HCT116 (cell line): Measurements from ENCODE around the gene ZBED6. TPM values are rescaled to one million over a fixed set of nuclear protein-coding genes. Genes with fewer than 3 reads are reported as not detected.

Experiments used
- ATAC-seq: fragments of 200-7000 bp; cut with Tn5 transposase; 2 replicates; pipeline ENCODE4 v1.9.1; 2020; ENCODE audit warnings: mild to moderate bottlenecking, moderate library complexity
- BruUV-seq: library from RNA; stranded (reverse); fragments of 400-500 nt; replicated peaks from 2 replicates; lab custom pipeline; 2021; lab: Mats Ljungman, UMichigan
- CTCF ChIA-PET: fragments of 300-600 bp; sonication (Branson Sonifier 250); formaldehyde crosslinking; loops from one replicate; lab custom pipeline; 2021; ENCODE audit warnings: antibody characterized with exemption; lab: Charles Lee
- POLR2A ChIA-PET: fragments of 300-600, 350-600 bp; sonication (Branson Sonifier 250); formaldehyde crosslinking; loops from one replicate; lab custom pipeline; 2021; ENCODE audit warnings: antibody characterized with exemption; lab: Charles Lee
- RAD21 ChIA-PET, 2 experiments: fragments of 300-600 bp; sonication (Branson Sonifier 250); formaldehyde crosslinking; loops; one replicate each; lab custom pipeline; 2023; ENCODE audit warnings: low total read pairs in 2 of 2; ENCODE audit not compliant: uncharacterized antibody in 2 of 2, unreplicated experiment in 2 of 2, low non-redundant PET in 1 of 2; lab: Charles Lee
- DNase-seq: peaks from one replicate; pipeline ENCODE4 v3.0.0-alpha.2; 2010; ENCODE audit warnings: low read depth, low spot score
- H2AFZ ChIP-seq: fragments of 200-600 bp; shearing (Covaris generic), sonication (generic); 2 replicates; pipeline ENCODE4 v1.6.1; 2017; ENCODE audit warnings: low read depth, mixed run types, mixed read lengths, antibody characterized with exemption, low read length; ENCODE audit not compliant: poor library complexity, severe bottlenecking
- H3K27ac ChIP-seq: 2 replicates; pipeline ENCODE4 v1.5.1; 2012; ENCODE audit warnings: low read depth, low read length
- H3K27me3 ChIP-seq: fragments of 200-600 bp; sonication (generic); 2 replicates; pipeline ENCODE4 v1.6.1; 2016; ENCODE audit warnings: mixed run types, low read length, mixed read lengths; ENCODE audit not compliant: insufficient read depth
- H3K36me3 ChIP-seq, 2 experiments: fragments of 200-500 bp in 1 of 2; fragments of 200-600 bp in 1 of 2; sonication (Bioruptor generic) in 1 of 2; sonication (generic) in 1 of 2; 2 replicates each; pipeline versions ENCODE4 v1.5.1 to v1.6.1; 2014 to 2016; ENCODE audit warnings: low read length in 2 of 2, inconsistent platforms in 1 of 2, mixed read lengths in 1 of 2, mixed run types in 1 of 2; ENCODE audit not compliant: insufficient read depth in 2 of 2, control insufficient read depth in 1 of 2
- H3K4me1 ChIP-seq, 2 experiments: fragments of 200-600 bp in 1 of 2; sonication (generic) in 1 of 2; 2 replicates each; pipeline versions ENCODE4 v1.5.1 to v1.6.1; 2012 to 2017; ENCODE audit warnings: low read length in 2 of 2, inconsistent platforms in 1 of 2, mild to moderate bottlenecking in 1 of 2, mixed read lengths in 1 of 2, mixed run types in 1 of 2, moderate library complexity in 1 of 2; ENCODE audit not compliant: insufficient read depth in 2 of 2, control insufficient read depth in 1 of 2
- H3K4me2 ChIP-seq: fragments of 200-600 bp; sonication (generic); 2 replicates; pipeline ENCODE4 v1.6.1; 2017; ENCODE audit warnings: mixed run types, low read length, mixed read lengths
- H3K4me3 ChIP-seq, 2 experiments: fragments of 200-600 bp in 1 of 2; sonication (generic) in 1 of 2; replicated peaks in 1 of 2; 2 replicates each; pipeline ENCODE4 v1.5.1; 2011 to 2016; ENCODE audit warnings: low read length in 2 of 2, control low read depth in 1 of 2, low read depth in 1 of 2, mild to moderate bottlenecking in 1 of 2, mixed read lengths in 1 of 2, mixed run types in 1 of 2
- H3K79me2 ChIP-seq: fragments of 200-600 bp; sonication (generic); 2 replicates; pipeline ENCODE4 v1.6.1; 2017; ENCODE audit warnings: mild to moderate bottlenecking, mixed run types, low read length, moderate library complexity, mixed read lengths; ENCODE audit not compliant: insufficient read depth
- H3K9ac ChIP-seq: fragments of 200-600 bp; sonication (generic); 2 replicates; pipeline ENCODE4 v1.6.1; 2016; ENCODE audit warnings: low read length, mixed read lengths
- H3K9me2 ChIP-seq: fragments of 200-600 bp; sonication (generic), shearing (Covaris generic); 2 replicates; pipeline ENCODE4 v1.6.1; 2017; ENCODE audit warnings: mixed run types, mild to moderate bottlenecking, moderate library complexity; ENCODE audit not compliant: insufficient read depth
- H3K9me3 ChIP-seq, 2 experiments: fragments of 200-500 bp in 1 of 2; fragments of 200-600 bp in 1 of 2; sonication (Bioruptor generic) in 1 of 2; sonication (generic) in 1 of 2; 2 replicates each; pipeline ENCODE4 v1.6.1; 2014 to 2017; ENCODE audit warnings: low read length in 2 of 2, mixed read lengths in 2 of 2, inconsistent platforms in 1 of 2, low read depth in 1 of 2, mild to moderate bottlenecking in 1 of 2, mixed run types in 1 of 2, moderate library complexity in 1 of 2; ENCODE audit not compliant: control insufficient read depth in 1 of 2, insufficient read depth in 1 of 2
- H4K20me1 ChIP-seq: fragments of 200-600 bp; sonication (generic), shearing (Covaris generic); 2 replicates; pipeline ENCODE4 v1.6.1; 2017; ENCODE audit warnings: mixed run types, mild to moderate bottlenecking, moderate library complexity; ENCODE audit not compliant: insufficient read depth
- EGR1 ChIP-seq: IDR thresholded peaks from 2 replicates; pipeline ENCODE4 v1.6.1; 2012; ENCODE audit warnings: low read depth
- EZH2phosphoT487 ChIP-seq: fragments of 200-600 bp; IDR thresholded peaks from 2 replicates; pipeline ENCODE4 v1.6.1; 2018; ENCODE audit warnings: antibody characterized with exemption, borderline replicate concordance
- FOSL1 ChIP-seq: IDR thresholded peaks from 2 replicates; pipeline ENCODE4 v1.6.1; 2012; ENCODE audit warnings: low read depth
- JUND ChIP-seq: IDR thresholded peaks from 2 replicates; pipeline ENCODE4 v1.6.1; 2012
- POLR2A ChIP-seq: IDR thresholded peaks from 2 replicates; pipeline ENCODE4 v1.7.0; 2011; ENCODE audit warnings: borderline replicate concordance; ENCODE audit not compliant: insufficient read depth, insufficient read length; ENCODE audit errors: extremely low read depth
- POLR2AphosphoS5 ChIP-seq: IDR thresholded peaks from 2 replicates; pipeline ENCODE4 v1.6.1; 2011; ENCODE audit warnings: mild to moderate bottlenecking, low read depth, low read length, moderate library complexity
- RAD21 ChIP-seq: IDR thresholded peaks from 2 replicates; pipeline ENCODE4 v1.6.1; 2012; ENCODE audit warnings: low read depth, mild to moderate bottlenecking
- SIN3A ChIP-seq: IDR thresholded peaks from 2 replicates; pipeline ENCODE4 v1.6.1; 2012; ENCODE audit warnings: low read depth
- SP1 ChIP-seq: IDR thresholded peaks from 2 replicates; pipeline ENCODE4 v1.6.1; 2012; ENCODE audit warnings: low read depth
- SRF ChIP-seq: IDR thresholded peaks from 2 replicates; pipeline ENCODE4 v1.6.1; 2012; ENCODE audit warnings: low read depth
- ZFX ChIP-seq: fragments of 450-650 bp; IDR thresholded peaks from 2 replicates; pipeline ENCODE4 v1.6.1; 2017
- ZNF274 ChIP-seq: fragments of 200-500 bp; sonication (Bioruptor generic); IDR thresholded peaks from 2 replicates; pipeline ENCODE4 v1.6.1; 2014; ENCODE audit warnings: mild to moderate bottlenecking, low read depth, low read length, inconsistent platforms
- intact Hi-C: fragments of 100-400 bp; cut with micrococcal nuclease; formaldehyde crosslinking; loops from 2 replicates; pipeline ENCODE4 v1.10.0; 2022
- total RNA-seq: library from RNA; stranded (reverse); gene quantifications from one replicate; pipeline ENCODE4 v1.2.1, GENCODE V29; 2021; ENCODE audit not compliant: unreplicated experiment
- TF ChIP-seq, protein P1 (sequence below): IDR thresholded peaks from 2 replicates; pipeline ENCODE4 v1.6.1; 2012
- TF ChIP-seq, protein P2 (sequence below): IDR thresholded peaks from 2 replicates; pipeline ENCODE4 v1.6.1; 2012
- TF ChIP-seq, protein P3 (sequence below): IDR thresholded peaks from 2 replicates; pipeline ENCODE4 v1.6.1; 2011; ENCODE audit warnings: mild to moderate bottlenecking, low read length, moderate library complexity; ENCODE audit not compliant: insufficient replicate concordance; ENCODE audit errors: extremely low read depth
- TF ChIP-seq, protein P4 (sequence below): IDR thresholded peaks from 2 replicates; pipeline ENCODE4 v1.6.1; 2012; ENCODE audit warnings: low read depth

ZBED6 gene
- total RNA-seq, 1 experiment from 2014 or later = 26.9 TPM

DNA sequence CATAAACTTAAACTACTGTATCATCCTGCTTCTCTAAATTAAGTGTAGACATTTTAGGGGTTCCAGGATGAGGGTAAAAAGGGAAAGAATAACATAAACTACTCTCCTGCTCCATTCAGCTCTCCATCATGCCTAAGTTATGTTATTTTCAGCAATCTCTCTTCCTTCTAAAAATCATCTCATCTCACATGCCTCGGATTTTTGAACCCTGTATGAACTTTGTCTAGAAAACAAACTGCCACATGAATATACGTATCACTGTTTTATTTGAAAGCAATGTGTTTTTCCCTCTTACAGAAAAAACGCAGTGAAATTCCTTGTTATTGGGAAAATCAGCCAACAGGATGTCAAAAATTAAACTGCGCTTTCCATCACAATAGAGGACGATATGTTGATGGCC lies 32.6 kb downstream of the ZBED6 start:
- ChIA-PET CTCF (no interaction called here), POLR2A (no interaction called here), RAD21 (no interaction called here)
- Histone ChIP-seq H3K4me2 (no peak overlapping the region), H3K27me3 (no peaks in the 10 kb centered on the region), H3K9ac (no peak overlapping the region), H2AFZ (no peak overlapping the region), H3K79me2 (peaks cover 44% of the 10 kb centered on the region), H3K4me1 (no peaks in the 10 kb centered on the region), H3K36me3 (peaks cover 50 to 52% of the 10 kb centered on the region in 2 experiments), H4K20me1 (peaks cover 5% of the 10 kb centered on the region; the same call in 1 of the 2 replicates), H3K27ac (no peak overlapping the region), H3K9me3 (no peaks in the 10 kb centered on the region), H3K9me2 (no peaks in the 10 kb centered on the region), H3K4me3 (no peak overlapping the region)
- intact Hi-C loops = no loop called here
- BruUV-seq = no TSS peak
- ATAC-seq (no peak), DNase-seq (no peak)
- TF ChIP-seq, protein P1, sequence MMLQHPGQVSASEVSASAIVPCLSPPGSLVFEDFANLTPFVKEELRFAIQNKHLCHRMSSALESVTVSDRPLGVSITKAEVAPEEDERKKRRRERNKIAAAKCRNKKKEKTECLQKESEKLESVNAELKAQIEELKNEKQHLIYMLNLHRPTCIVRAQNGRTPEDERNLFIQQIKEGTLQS = no peak
- TF ChIP-seq SP1 (no peak), FOSL1 (no peak), SIN3A (no peak), ZFX (no peak)
- TF ChIP-seq, protein P2, sequence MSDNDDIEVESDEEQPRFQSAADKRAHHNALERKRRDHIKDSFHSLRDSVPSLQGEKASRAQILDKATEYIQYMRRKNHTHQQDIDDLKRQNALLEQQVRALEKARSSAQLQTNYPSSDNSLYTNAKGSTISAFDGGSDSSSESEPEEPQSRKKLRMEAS = no peak

DNA sequence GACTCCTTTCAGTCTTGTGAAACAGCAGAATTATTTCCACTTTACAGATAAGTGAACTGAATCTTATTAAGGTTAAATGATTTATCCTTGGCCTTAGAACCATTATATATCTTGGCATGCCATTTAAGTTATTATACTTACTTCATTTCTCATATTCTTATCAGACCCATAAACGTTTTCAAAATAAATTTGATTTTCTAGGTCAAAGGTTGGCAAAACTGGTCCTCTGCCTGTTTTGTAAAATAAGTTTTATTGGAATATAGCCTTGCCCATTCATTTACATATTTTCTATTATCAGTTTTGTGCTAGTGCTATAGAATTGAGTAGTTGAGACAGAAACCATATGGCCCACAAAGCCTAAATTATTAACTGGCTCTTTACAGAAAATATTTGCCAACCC lies 33.1 kb downstream of the ZBED6 start:
- CTCF ChIA-PET = no interaction called here
- H4K20me1 ChIP-seq = peaks cover 5% of the 10 kb centered on the region; the same call in 1 of the 2 replicates
- no peak overlapping the region for H3K4me3 ChIP-seq
- DNase-seq (no peak), ATAC-seq (no peak)
- no peak overlapping the region for H3K9ac ChIP-seq
- H3K27me3 ChIP-seq = no peaks in the 10 kb centered on the region
- RAD21 ChIA-PET = no interaction called here
- POLR2A ChIA-PET = no interaction called here
- BruUV-seq = no TSS peak
- no peaks in the 10 kb centered on the region for H3K9me2 ChIP-seq
- H3K9me3 ChIP-seq = no peaks in the 10 kb centered on the region
- H3K4me1 ChIP-seq = no peaks in the 10 kb centered on the region
- H3K27ac ChIP-seq = no peak overlapping the region
- no peak overlapping the region for H2AFZ ChIP-seq
- intact Hi-C loops = no loop called here
- H3K36me3 ChIP-seq = peaks cover 47 to 53% of the 10 kb centered on the region in 2 experiments
- no peak overlapping the region for H3K4me2 ChIP-seq
- H3K79me2 ChIP-seq = peaks cover 39% of the 10 kb centered on the region
- TF ChIP-seq ZNF274 (no peak), POLR2A (no peak), FOSL1 (no peak), SRF (no peak), EGR1 (no peak), EZH2phosphoT487 (no peak), RAD21 (no peak), JUND (no peak), POLR2AphosphoS5 (no peak), ZFX (no peak)
- TF ChIP-seq, protein P3, sequence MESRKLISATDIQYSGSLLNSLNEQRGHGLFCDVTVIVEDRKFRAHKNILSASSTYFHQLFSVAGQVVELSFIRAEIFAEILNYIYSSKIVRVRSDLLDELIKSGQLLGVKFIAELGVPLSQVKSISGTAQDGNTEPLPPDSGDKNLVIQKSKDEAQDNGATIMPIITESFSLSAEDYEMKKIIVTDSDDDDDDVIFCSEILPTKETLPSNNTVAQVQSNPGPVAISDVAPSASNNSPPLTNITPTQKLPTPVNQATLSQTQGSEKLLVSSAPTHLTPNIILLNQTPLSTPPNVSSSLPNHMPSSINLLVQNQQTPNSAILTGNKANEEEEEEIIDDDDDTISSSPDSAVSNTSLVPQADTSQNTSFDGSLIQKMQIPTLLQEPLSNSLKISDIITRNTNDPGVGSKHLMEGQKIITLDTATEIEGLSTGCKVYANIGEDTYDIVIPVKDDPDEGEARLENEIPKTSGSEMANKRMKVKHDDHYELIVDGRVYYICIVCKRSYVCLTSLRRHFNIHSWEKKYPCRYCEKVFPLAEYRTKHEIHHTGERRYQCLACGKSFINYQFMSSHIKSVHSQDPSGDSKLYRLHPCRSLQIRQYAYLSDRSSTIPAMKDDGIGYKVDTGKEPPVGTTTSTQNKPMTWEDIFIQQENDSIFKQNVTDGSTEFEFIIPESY = no peak
- TF ChIP-seq, protein P2 = no peak
- TF ChIP-seq, protein P4, sequence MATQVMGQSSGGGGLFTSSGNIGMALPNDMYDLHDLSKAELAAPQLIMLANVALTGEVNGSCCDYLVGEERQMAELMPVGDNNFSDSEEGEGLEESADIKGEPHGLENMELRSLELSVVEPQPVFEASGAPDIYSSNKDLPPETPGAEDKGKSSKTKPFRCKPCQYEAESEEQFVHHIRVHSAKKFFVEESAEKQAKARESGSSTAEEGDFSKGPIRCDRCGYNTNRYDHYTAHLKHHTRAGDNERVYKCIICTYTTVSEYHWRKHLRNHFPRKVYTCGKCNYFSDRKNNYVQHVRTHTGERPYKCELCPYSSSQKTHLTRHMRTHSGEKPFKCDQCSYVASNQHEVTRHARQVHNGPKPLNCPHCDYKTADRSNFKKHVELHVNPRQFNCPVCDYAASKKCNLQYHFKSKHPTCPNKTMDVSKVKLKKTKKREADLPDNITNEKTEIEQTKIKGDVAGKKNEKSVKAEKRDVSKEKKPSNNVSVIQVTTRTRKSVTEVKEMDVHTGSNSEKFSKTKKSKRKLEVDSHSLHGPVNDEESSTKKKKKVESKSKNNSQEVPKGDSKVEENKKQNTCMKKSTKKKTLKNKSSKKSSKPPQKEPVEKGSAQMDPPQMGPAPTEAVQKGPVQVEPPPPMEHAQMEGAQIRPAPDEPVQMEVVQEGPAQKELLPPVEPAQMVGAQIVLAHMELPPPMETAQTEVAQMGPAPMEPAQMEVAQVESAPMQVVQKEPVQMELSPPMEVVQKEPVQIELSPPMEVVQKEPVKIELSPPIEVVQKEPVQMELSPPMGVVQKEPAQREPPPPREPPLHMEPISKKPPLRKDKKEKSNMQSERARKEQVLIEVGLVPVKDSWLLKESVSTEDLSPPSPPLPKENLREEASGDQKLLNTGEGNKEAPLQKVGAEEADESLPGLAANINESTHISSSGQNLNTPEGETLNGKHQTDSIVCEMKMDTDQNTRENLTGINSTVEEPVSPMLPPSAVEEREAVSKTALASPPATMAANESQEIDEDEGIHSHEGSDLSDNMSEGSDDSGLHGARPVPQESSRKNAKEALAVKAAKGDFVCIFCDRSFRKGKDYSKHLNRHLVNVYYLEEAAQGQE = no peak
- TF ChIP-seq, protein P1 = no peak
